ENCODE data around the gene CARD14.

DNA sequence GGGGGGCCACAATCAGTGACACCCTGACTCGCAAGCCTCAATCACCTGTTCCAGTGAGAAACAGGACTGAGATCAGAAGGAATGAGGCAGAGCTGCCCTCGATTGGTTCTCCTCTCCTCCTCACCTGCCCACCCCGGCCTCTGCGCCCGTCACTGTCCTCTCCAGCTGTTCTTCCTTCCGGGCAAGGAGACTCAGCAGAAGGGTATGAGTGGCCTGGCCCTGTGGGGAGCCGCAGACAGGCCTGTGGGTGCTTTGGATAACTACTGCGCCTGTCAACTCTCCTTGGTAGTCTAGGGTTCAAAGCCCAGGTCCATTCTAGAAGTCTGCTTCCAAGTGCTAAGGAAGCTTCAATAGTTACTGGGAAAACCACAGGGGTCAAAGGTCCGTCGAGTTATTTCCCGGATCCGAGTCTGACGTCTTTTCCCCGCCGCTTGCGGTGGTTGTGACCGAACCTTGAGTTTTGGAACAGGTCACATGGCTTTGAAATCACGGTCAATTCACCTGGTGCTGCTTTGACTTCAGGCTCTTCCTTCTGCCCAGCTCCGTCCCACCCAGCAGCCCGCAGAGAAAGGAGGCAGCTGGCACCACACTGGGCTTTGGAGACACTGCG is 8.3 kb downstream of the CARD14 start:
- TF ChIP-seq, protein P1, sequence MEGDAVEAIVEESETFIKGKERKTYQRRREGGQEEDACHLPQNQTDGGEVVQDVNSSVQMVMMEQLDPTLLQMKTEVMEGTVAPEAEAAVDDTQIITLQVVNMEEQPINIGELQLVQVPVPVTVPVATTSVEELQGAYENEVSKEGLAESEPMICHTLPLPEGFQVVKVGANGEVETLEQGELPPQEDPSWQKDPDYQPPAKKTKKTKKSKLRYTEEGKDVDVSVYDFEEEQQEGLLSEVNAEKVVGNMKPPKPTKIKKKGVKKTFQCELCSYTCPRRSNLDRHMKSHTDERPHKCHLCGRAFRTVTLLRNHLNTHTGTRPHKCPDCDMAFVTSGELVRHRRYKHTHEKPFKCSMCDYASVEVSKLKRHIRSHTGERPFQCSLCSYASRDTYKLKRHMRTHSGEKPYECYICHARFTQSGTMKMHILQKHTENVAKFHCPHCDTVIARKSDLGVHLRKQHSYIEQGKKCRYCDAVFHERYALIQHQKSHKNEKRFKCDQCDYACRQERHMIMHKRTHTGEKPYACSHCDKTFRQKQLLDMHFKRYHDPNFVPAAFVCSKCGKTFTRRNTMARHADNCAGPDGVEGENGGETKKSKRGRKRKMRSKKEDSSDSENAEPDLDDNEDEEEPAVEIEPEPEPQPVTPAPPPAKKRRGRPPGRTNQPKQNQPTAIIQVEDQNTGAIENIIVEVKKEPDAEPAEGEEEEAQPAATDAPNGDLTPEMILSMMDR (conservative IDR thresholded peaks at IDR 0.05; ENCODE audit: low read depth in 2 of 2), result no peak
- no peak for TF ChIP-seq POLR2AphosphoS5 (IDR thresholded peaks at IDR 0.05; ENCODE audit: low read depth)
- no peak for TF ChIP-seq EZH2 (IDR thresholded peaks at IDR 0.05; ENCODE audit: low read depth, unreplicated experiment)
- TF ChIP-seq, protein P2, sequence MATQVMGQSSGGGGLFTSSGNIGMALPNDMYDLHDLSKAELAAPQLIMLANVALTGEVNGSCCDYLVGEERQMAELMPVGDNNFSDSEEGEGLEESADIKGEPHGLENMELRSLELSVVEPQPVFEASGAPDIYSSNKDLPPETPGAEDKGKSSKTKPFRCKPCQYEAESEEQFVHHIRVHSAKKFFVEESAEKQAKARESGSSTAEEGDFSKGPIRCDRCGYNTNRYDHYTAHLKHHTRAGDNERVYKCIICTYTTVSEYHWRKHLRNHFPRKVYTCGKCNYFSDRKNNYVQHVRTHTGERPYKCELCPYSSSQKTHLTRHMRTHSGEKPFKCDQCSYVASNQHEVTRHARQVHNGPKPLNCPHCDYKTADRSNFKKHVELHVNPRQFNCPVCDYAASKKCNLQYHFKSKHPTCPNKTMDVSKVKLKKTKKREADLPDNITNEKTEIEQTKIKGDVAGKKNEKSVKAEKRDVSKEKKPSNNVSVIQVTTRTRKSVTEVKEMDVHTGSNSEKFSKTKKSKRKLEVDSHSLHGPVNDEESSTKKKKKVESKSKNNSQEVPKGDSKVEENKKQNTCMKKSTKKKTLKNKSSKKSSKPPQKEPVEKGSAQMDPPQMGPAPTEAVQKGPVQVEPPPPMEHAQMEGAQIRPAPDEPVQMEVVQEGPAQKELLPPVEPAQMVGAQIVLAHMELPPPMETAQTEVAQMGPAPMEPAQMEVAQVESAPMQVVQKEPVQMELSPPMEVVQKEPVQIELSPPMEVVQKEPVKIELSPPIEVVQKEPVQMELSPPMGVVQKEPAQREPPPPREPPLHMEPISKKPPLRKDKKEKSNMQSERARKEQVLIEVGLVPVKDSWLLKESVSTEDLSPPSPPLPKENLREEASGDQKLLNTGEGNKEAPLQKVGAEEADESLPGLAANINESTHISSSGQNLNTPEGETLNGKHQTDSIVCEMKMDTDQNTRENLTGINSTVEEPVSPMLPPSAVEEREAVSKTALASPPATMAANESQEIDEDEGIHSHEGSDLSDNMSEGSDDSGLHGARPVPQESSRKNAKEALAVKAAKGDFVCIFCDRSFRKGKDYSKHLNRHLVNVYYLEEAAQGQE (IDR thresholded peaks at IDR 0.05; ENCODE audit: unreplicated experiment), result no peak
- TF ChIP-seq ZNF331 (CRISPR knock-in tag; IDR thresholded peaks at IDR 0.05; ENCODE audit: low read depth), result no peak
- no peak for TF ChIP-seq NANOG (IDR thresholded peaks at IDR 0.05; ENCODE audit: borderline replicate concordance)
- TF ChIP-seq EZH2phosphoT487 (IDR thresholded peaks at IDR 0.05; ENCODE audit: unreplicated experiment), result no peak
- TF ChIP-seq CREB1 (CRISPR knock-in tag; IDR thresholded peaks at IDR 0.05; ENCODE audit: low read depth), result no peak
- TF ChIP-seq, protein P3, sequence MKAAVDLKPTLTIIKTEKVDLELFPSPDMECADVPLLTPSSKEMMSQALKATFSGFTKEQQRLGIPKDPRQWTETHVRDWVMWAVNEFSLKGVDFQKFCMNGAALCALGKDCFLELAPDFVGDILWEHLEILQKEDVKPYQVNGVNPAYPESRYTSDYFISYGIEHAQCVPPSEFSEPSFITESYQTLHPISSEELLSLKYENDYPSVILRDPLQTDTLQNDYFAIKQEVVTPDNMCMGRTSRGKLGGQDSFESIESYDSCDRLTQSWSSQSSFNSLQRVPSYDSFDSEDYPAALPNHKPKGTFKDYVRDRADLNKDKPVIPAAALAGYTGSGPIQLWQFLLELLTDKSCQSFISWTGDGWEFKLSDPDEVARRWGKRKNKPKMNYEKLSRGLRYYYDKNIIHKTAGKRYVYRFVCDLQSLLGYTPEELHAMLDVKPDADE (IDR thresholded peaks at IDR 0.05), result no peak
